ENCODE data around the gene SMARCE1. TPM values are rescaled to one million over a fixed set of nuclear protein-coding genes. Genes with fewer than 3 reads are reported as not detected.

SMARCE1 gene
- total RNA-seq, 2 donors from 2014 or later: 48.0 to 50.8 TPM

GRCh38 chr17:40637931-40638330 is 9.7 kb downstream of the SMARCE1 start:
- H3K36me3 ChIP-seq (replicated peaks in 1 of 2; ENCODE audit: insufficient read depth in 1 of 2, low read depth in 2 of 2): peaks cover 6 to 45% of the 10 kb centered on the region in 2 donors
- TF ChIP-seq POLR2A (IDR thresholded peaks at IDR 0.05): no peak
- TF ChIP-seq CTCF (IDR thresholded peaks at IDR 0.05): no peak
- H3K27me3 ChIP-seq: no peaks in the 10 kb centered on the region
- 14 to 32% methylated on average over 2 of the region's 2 CpGs for WGBS, 2 donors
- intact Hi-C loops (cut with DNase I): no loop called here
- no peak for ATAC-seq
- H3K4me1 ChIP-seq: peaks cover 14% of the 10 kb centered on the region
- H3K27ac ChIP-seq: no peak overlapping the region
- no peaks in the 10 kb centered on the region for H3K9me3 ChIP-seq
- DNase-seq: no peak
- no peak overlapping the region for H3K4me3 ChIP-seq

- H3K9me3 ChIP-seq: no peaks in the 10 kb centered on the region
- no peak for DNase-seq
- no peak overlapping the region for H3K4me3 ChIP-seq
- H3K4me1 ChIP-seq: peaks cover 7% of the 10 kb centered on the region
- no peak for ATAC-seq
- intact Hi-C loops (cut with DNase I): no loop called here
- TF ChIP-seq CTCF (IDR thresholded peaks at IDR 0.05) (no peak), POLR2A (IDR thresholded peaks at IDR 0.05) (no peak)
- WGBS, 2 donors: 57 to 72% methylated on average over 1 of the region's 1 CpG
- no peak overlapping the region for H3K27ac ChIP-seq
- H3K36me3 ChIP-seq (replicated peaks in 1 of 2; ENCODE audit: insufficient read depth in 1 of 2, low read depth in 2 of 2): peaks cover 11 to 58% of the 10 kb centered on the region in 2 donors
- H3K27me3 ChIP-seq: no peaks in the 10 kb centered on the region
Observed at GRCh38 chr17:40633871-40634270, 13.7 kb downstream of the SMARCE1 start.

- no peaks in the 10 kb centered on the region for H3K27me3 ChIP-seq
- H3K4me3 ChIP-seq: no peak overlapping the region
- peaks cover 13 to 59% of the 10 kb centered on the region in 2 donors for H3K36me3 ChIP-seq (replicated peaks in 1 of 2; ENCODE audit: insufficient read depth in 1 of 2, low read depth in 2 of 2)
- 80 to 89% methylated on average over 9 of the region's 9 CpGs for WGBS, 2 donors
- H3K4me1 ChIP-seq: no peaks in the 10 kb centered on the region
- DNase-seq (peak in 2 of 4 donors; percentile 22 to 34), ATAC-seq (no peak)
- intact Hi-C loops (cut with DNase I): no loop called here
- no peaks in the 10 kb centered on the region for H3K9me3 ChIP-seq
- H3K27ac ChIP-seq: no peak overlapping the region
- TF ChIP-seq POLR2A (IDR thresholded peaks at IDR 0.05): no peak
- TF ChIP-seq CTCF (IDR thresholded peaks at IDR 0.05): no peak
Observed at GRCh38 chr17:40632216-40632615, 15.4 kb downstream of the SMARCE1 start.

- Histone ChIP-seq H3K4me1 (no peaks in the 10 kb centered on the region), H3K9me3 (no peaks in the 10 kb centered on the region), H3K27ac (no peak overlapping the region), H3K4me3 (no peak overlapping the region), H3K27me3 (no peaks in the 10 kb centered on the region), H3K36me3 (replicated peaks in 1 of 2; ENCODE audit: insufficient read depth in 1 of 2, low read depth in 2 of 2) (peaks cover 13 to 39% of the 10 kb centered on the region in 2 donors)
- intact Hi-C loops (cut with DNase I): no loop called here
- WGBS, 2 donors: 45 to 46% methylated on average over 2 of the region's 2 CpGs
- no peak for DNase-seq
- TF ChIP-seq CTCF (IDR thresholded peaks at IDR 0.05): no peak
- no peak for TF ChIP-seq POLR2A (IDR thresholded peaks at IDR 0.05)
- ATAC-seq: no peak
Observed at GRCh38 chr17:40629842-40630241, 17.8 kb downstream of the SMARCE1 start.

GRCh38 chr17:40625311-40625710 is 22.3 kb downstream of the SMARCE1 start:
- Histone ChIP-seq H3K27ac (no peak overlapping the region), H3K4me3 (no peak overlapping the region), H3K4me1 (no peaks in the 10 kb centered on the region), H3K27me3 (no peaks in the 10 kb centered on the region), H3K9me3 (no peaks in the 10 kb centered on the region), H3K36me3 (replicated peaks in 1 of 2; ENCODE audit: insufficient read depth in 1 of 2, low read depth in 2 of 2) (peaks cover 4 to 13% of the 10 kb centered on the region in 2 donors)
- TF ChIP-seq CTCF (IDR thresholded peaks at IDR 0.05) (no peak), POLR2A (IDR thresholded peaks at IDR 0.05) (no peak)
- 35 to 46% methylated on average over 5 of the region's 5 CpGs for WGBS, 2 donors
- ATAC-seq (no peak), DNase-seq (no peak)
- intact Hi-C loops (cut with DNase I): no loop called here
